HepG2 (cell line): ENCODE results near the gene RBP2. TPM values are rescaled to one million over a fixed set of nuclear protein-coding genes. Genes with fewer than 3 reads are reported as not detected.

Experiments used
- ATAC-seq: fragments of 200-7000 bp; cut with Tn5 transposase; 3 replicates; pipeline ENCODE4 v1.9.1; 2020; ENCODE audit warnings: mild to moderate bottlenecking, moderate library complexity
- BruUV-seq: library from RNA; stranded (reverse); fragments of 400-500 nt; replicated peaks from 2 replicates; lab custom pipeline; 2021; lab: Mats Ljungman, UMichigan
- CTCF ChIA-PET: fragments of 300-600 bp; formaldehyde crosslinking; extraction: SDS; loops from one replicate; lab custom pipeline; 2021; ENCODE audit warnings: low total read pairs, inconsistent platforms, low intra/inter-chr PET ratio; lab: Yijun Ruan, JAX
- POLR2A ChIA-PET: fragments of 350-600 bp; sonication (Branson Sonifier 250); formaldehyde crosslinking; loops from one replicate; lab custom pipeline; 2020; ENCODE audit warnings: antibody characterized with exemption, inconsistent platforms; lab: Yijun Ruan, JAX
- DNase-seq: peaks from one replicate; pipeline ENCODE4 v3.0.0-alpha.2; 2015; ENCODE audit warnings: low spot score
- FAIRE-seq: peaks from 3 replicates; lab custom pipeline; 2011; peaks lifted over from hg19 to GRCh38; lab: Jason Lieb, UNC
- H2AFZ ChIP-seq: one replicate; pipeline ENCODE4 v1.6.1; 2011; ENCODE audit warnings: low read length, inconsistent platforms
- H3K27ac ChIP-seq: fragments of 300-600 bp; 3 replicates; pipeline ENCODE4 v1.8.0; 2011; ENCODE audit warnings: mixed run types, mild to moderate bottlenecking, mixed read lengths, low read length, inconsistent platforms; ENCODE audit not compliant: insufficient read depth; ENCODE audit errors: extremely low read length
- H3K27me3 ChIP-seq, 2 experiments: fragments of 200-600 bp in 1 of 2; 2 replicates in 1 of 2; 3 replicates in 1 of 2; pipeline versions ENCODE4 v1.6.0 to v1.8.0; 2011; ENCODE audit warnings: low read length in 2 of 2, mild to moderate bottlenecking in 2 of 2, moderate library complexity in 2 of 2, inconsistent platforms in 1 of 2; ENCODE audit not compliant: insufficient read depth in 2 of 2, control insufficient read depth in 1 of 2
- H3K36me3 ChIP-seq, 2 experiments: fragments of 200-600 bp in 1 of 2; replicated peaks in 1 of 2; 2 replicates in 1 of 2; 3 replicates in 1 of 2; pipeline versions ENCODE4 v1.5.1 to v1.8.0; 2011; ENCODE audit warnings: low read length in 2 of 2, inconsistent platforms in 1 of 2; ENCODE audit not compliant: insufficient read depth in 2 of 2, control insufficient read depth in 1 of 2
- H3K4me1 ChIP-seq: 2 replicates; pipeline ENCODE4 v1.5.1; 2012; ENCODE audit warnings: low read length, inconsistent platforms; ENCODE audit not compliant: insufficient read depth
- H3K4me2 ChIP-seq: 2 replicates; pipeline ENCODE4 v1.6.0; 2011; ENCODE audit warnings: low read depth, low read length, inconsistent platforms
- H3K4me3 ChIP-seq, 3 experiments: fragments of 200-600 bp in 1 of 3; sonication (generic), shearing (Covaris generic) in 1 of 3; replicated peaks in 1 of 3; 2 replicates each; pipeline ENCODE4 v1.5.1; 2011 to 2016; ENCODE audit warnings: low read length in 3 of 3, inconsistent platforms in 2 of 3, low read depth in 2 of 3, mild to moderate bottlenecking in 2 of 3, control low read depth in 1 of 3, mixed read lengths in 1 of 3; ENCODE audit not compliant: insufficient read depth in 1 of 3
- H3K79me2 ChIP-seq: one replicate; pipeline ENCODE4 v1.6.1; 2011; ENCODE audit warnings: low read length, inconsistent platforms; ENCODE audit not compliant: insufficient read depth
- H3K9ac ChIP-seq: 2 replicates; pipeline ENCODE4 v1.6.0; 2011; ENCODE audit warnings: mild to moderate bottlenecking, low read depth, low read length, inconsistent platforms; ENCODE audit not compliant: insufficient read depth
- H3K9me3 ChIP-seq: 2 replicates; pipeline ENCODE4 v1.5.1; 2012; ENCODE audit warnings: mild to moderate bottlenecking, low read length
- H4K20me1 ChIP-seq: 2 replicates; pipeline ENCODE4 v1.6.0; 2011; ENCODE audit warnings: inconsistent platforms, mild to moderate bottlenecking, low read length, moderate library complexity; ENCODE audit not compliant: insufficient read depth
- HNRNPLL ChIP-seq: fragments of 200-400 bp; formaldehyde crosslinking; IDR thresholded peaks from 2 replicates; pipeline ENCODE4 v1.6.1; 2017; ENCODE audit warnings: mild to moderate bottlenecking, low read depth, low read length; ENCODE audit not compliant: poor library complexity, severe bottlenecking
- RBFOX2 ChIP-seq: fragments of 200-400 bp; formaldehyde crosslinking; IDR thresholded peaks from 2 replicates; pipeline ENCODE4 v1.6.1; 2017; ENCODE audit warnings: low read depth, mild to moderate bottlenecking, low read length
- SMARCC2 ChIP-seq: fragments of 450-650 bp; IDR thresholded peaks from 2 replicates; pipeline ENCODE4 v1.6.1; 2017; ENCODE audit warnings: antibody characterized with exemption, mild to moderate bottlenecking
- SSRP1 ChIP-seq: IDR thresholded peaks from 2 replicates; pipeline ENCODE4 v1.6.1; 2016; ENCODE audit warnings: control low read depth
- ZNF350 ChIP-seq: sonication (generic); formaldehyde crosslinking; IDR thresholded peaks from 2 replicates; pipeline ENCODE4 v1.4.0; 2020; ENCODE audit warnings: mild to moderate bottlenecking, low read depth, missing genetic modification reagents, borderline replicate concordance
- ZNF788 ChIP-seq: sonication (generic); formaldehyde crosslinking; IDR thresholded peaks from 2 replicates; pipeline ENCODE4 v1.5.0; 2020; ENCODE audit warnings: mild to moderate bottlenecking, missing genetic modification reagents, borderline replicate concordance
- ZNF790 ChIP-seq: sonication (generic); formaldehyde crosslinking; IDR thresholded peaks from 2 replicates; pipeline ENCODE4 v1.8.0; 2022; ENCODE audit warnings: missing genetic modification reagents, mild to moderate bottlenecking, borderline replicate concordance
- WGBS: methylation state at CpG from one replicate; pipeline ENCODE4 v1.1.6; 2017; ENCODE audit warnings: low lambda C conversion rate; 5-methylcytosine and 5-hydroxymethylcytosine counted together
- in situ Hi-C: cut with HindIII; loops from 2 replicates; pipeline ENCODE4 v1.10.0; 2017; ENCODE audit warnings: low pct_unique_long_range_greater_than_20kb; ENCODE audit not compliant: extremely low pct_ligation_motif_present
- intact Hi-C: fragments of 100-400 bp; cut with micrococcal nuclease; formaldehyde crosslinking; loops from one replicate; pipeline ENCODE4 v1.10.0; 2022; ENCODE audit not compliant: unreplicated experiment
- polyA plus RNA-seq, 8 experiments: library from polyadenylated mRNA; depleted of rRNA in 3 of 8; stranded (reverse) in 7 of 8; unstranded in 1 of 8; fragments of >200 nt; fragmentation: Illumina TruSeq in 4 of 8; extraction: Trizol in 4 of 8; gene quantifications; 2 replicates each; pipeline versions ENCODE4 v1.2.1 to v1.2.3, GENCODE V29; 2011 to 2016; ENCODE audit warnings: low read depth in 4 of 8, missing spikeins in 1 of 8, mixed read lengths in 1 of 8; ENCODE audit not compliant: insufficient read depth in 1 of 8
- total RNA-seq, 5 experiments: library from RNA; depleted of rRNA; stranded (reverse); fragments of >200 nt; fragmentation: Illumina TruSeq; extraction: Trizol; gene quantifications; 2 replicates each; pipeline ENCODE4 v1.2.3, GENCODE V29; 2016; ENCODE audit warnings: low read depth in 1 of 5
- TF ChIP-seq, protein P1 (sequence below): sonication (generic); formaldehyde crosslinking; conservative IDR thresholded peaks from 2 replicates; pipeline ENCODE4 v1.4.0; 2020; ENCODE audit warnings: mild to moderate bottlenecking, missing genetic modification reagents, moderate library complexity
- TF ChIP-seq, protein P2 (sequence below): sonication (generic); formaldehyde crosslinking; IDR thresholded peaks from 2 replicates; pipeline ENCODE4 v1.8.0; 2022; ENCODE audit warnings: mild to moderate bottlenecking, missing genetic modification reagents, moderate library complexity
- TF ChIP-seq, protein P3 (sequence below): sonication (generic); formaldehyde crosslinking; IDR thresholded peaks from 2 replicates; pipeline ENCODE4 v1.9.0; 2021; ENCODE audit warnings: mild to moderate bottlenecking, missing genetic modification reagents
- TF ChIP-seq, protein P4 (sequence below): sonication (generic); formaldehyde crosslinking; IDR thresholded peaks from 2 replicates; pipeline ENCODE4 v1.9.0; 2021; ENCODE audit warnings: missing genetic modification reagents, mild to moderate bottlenecking, borderline replicate concordance

RBP2 gene
- total and polyA plus RNA-seq, 2 of the 13 experiments (the other 11 are each of a cell fraction or from before 2014, with no cell fraction given): 0.17 to 2.5 TPM

DNA sequence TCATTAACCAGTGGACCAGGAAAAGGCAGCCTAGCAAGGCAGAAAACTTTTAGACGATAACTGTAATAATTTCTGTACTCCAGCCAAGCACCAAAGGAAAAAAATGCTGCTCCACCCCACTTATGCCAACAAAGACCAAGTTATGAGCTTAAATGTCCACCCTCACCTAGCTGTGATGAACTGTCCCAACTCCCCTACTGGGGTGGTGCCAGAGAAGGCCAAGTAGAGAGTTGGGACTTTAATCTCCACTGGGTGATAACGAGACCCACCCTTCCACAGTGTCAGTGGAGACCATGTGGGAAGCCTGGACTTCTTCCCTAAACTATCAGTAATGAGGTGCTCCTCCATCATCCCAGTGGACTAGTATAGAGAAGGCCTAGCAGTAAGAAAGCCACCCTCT lies 53.1 kb downstream of the RBP2 start:
- 90% methylated on average over 1 of the region's 2 CpGs for WGBS
- ATAC-seq (no peak), DNase-seq (no peak), FAIRE-seq (no peak)
- Histone ChIP-seq H3K9me3 (no peaks in the 10 kb centered on the region), H2AFZ (no peak overlapping the region), H3K4me3 (no peak overlapping the region), H4K20me1 (no peaks in the 10 kb centered on the region), H3K4me1 (no peaks in the 10 kb centered on the region), H3K36me3 (no peaks in the 10 kb centered on the region), H3K79me2 (no peaks in the 10 kb centered on the region), H3K9ac (no peak overlapping the region), H3K27ac (no peak overlapping the region), H3K27me3 (no peaks in the 10 kb centered on the region), H3K4me2 (no peak overlapping the region)
- TF ChIP-seq, protein P1, sequence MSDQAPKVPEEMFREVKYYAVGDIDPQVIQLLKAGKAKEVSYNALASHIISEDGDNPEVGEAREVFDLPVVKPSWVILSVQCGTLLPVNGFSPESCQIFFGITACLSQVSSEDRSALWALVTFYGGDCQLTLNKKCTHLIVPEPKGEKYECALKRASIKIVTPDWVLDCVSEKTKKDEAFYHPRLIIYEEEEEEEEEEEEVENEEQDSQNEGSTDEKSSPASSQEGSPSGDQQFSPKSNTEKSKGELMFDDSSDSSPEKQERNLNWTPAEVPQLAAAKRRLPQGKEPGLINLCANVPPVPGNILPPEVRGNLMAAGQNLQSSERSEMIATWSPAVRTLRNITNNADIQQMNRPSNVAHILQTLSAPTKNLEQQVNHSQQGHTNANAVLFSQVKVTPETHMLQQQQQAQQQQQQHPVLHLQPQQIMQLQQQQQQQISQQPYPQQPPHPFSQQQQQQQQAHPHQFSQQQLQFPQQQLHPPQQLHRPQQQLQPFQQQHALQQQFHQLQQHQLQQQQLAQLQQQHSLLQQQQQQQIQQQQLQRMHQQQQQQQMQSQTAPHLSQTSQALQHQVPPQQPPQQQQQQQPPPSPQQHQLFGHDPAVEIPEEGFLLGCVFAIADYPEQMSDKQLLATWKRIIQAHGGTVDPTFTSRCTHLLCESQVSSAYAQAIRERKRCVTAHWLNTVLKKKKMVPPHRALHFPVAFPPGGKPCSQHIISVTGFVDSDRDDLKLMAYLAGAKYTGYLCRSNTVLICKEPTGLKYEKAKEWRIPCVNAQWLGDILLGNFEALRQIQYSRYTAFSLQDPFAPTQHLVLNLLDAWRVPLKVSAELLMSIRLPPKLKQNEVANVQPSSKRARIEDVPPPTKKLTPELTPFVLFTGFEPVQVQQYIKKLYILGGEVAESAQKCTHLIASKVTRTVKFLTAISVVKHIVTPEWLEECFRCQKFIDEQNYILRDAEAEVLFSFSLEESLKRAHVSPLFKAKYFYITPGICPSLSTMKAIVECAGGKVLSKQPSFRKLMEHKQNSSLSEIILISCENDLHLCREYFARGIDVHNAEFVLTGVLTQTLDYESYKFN (CRISPR knock-in tag): no peak
- TF ChIP-seq RBFOX2 (no peak), ZNF350 (CRISPR knock-in tag) (no peak), ZNF788 (no peak), HNRNPLL (no peak), ZNF790 (CRISPR knock-in tag) (no peak), SSRP1 (CRISPR knock-in tag) (no peak), SMARCC2 (no peak)
- TF ChIP-seq, protein P2, sequence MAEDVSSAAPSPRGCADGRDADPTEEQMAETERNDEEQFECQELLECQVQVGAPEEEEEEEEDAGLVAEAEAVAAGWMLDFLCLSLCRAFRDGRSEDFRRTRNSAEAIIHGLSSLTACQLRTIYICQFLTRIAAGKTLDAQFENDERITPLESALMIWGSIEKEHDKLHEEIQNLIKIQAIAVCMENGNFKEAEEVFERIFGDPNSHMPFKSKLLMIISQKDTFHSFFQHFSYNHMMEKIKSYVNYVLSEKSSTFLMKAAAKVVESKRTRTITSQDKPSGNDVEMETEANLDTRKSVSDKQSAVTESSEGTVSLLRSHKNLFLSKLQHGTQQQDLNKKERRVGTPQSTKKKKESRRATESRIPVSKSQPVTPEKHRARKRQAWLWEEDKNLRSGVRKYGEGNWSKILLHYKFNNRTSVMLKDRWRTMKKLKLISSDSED: no peak
- TF ChIP-seq, protein P3, sequence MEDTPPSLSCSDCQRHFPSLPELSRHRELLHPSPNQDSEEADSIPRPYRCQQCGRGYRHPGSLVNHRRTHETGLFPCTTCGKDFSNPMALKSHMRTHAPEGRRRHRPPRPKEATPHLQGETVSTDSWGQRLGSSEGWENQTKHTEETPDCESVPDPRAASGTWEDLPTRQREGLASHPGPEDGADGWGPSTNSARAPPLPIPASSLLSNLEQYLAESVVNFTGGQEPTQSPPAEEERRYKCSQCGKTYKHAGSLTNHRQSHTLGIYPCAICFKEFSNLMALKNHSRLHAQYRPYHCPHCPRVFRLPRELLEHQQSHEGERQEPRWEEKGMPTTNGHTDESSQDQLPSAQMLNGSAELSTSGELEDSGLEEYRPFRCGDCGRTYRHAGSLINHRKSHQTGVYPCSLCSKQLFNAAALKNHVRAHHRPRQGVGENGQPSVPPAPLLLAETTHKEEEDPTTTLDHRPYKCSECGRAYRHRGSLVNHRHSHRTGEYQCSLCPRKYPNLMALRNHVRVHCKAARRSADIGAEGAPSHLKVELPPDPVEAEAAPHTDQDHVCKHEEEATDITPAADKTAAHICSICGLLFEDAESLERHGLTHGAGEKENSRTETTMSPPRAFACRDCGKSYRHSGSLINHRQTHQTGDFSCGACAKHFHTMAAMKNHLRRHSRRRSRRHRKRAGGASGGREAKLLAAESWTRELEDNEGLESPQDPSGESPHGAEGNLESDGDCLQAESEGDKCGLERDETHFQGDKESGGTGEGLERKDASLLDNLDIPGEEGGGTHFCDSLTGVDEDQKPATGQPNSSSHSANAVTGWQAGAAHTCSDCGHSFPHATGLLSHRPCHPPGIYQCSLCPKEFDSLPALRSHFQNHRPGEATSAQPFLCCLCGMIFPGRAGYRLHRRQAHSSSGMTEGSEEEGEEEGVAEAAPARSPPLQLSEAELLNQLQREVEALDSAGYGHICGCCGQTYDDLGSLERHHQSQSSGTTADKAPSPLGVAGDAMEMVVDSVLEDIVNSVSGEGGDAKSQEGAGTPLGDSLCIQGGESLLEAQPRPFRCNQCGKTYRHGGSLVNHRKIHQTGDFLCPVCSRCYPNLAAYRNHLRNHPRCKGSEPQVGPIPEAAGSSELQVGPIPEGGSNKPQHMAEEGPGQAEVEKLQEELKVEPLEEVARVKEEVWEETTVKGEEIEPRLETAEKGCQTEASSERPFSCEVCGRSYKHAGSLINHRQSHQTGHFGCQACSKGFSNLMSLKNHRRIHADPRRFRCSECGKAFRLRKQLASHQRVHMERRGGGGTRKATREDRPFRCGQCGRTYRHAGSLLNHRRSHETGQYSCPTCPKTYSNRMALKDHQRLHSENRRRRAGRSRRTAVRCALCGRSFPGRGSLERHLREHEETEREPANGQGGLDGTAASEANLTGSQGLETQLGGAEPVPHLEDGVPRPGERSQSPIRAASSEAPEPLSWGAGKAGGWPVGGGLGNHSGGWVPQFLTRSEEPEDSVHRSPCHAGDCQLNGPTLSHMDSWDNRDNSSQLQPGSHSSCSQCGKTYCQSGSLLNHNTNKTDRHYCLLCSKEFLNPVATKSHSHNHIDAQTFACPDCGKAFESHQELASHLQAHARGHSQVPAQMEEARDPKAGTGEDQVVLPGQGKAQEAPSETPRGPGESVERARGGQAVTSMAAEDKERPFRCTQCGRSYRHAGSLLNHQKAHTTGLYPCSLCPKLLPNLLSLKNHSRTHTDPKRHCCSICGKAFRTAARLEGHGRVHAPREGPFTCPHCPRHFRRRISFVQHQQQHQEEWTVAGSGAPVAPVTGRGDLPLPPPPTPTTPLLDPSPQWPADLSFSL (CRISPR knock-in tag): no peak
- TF ChIP-seq, protein P4, sequence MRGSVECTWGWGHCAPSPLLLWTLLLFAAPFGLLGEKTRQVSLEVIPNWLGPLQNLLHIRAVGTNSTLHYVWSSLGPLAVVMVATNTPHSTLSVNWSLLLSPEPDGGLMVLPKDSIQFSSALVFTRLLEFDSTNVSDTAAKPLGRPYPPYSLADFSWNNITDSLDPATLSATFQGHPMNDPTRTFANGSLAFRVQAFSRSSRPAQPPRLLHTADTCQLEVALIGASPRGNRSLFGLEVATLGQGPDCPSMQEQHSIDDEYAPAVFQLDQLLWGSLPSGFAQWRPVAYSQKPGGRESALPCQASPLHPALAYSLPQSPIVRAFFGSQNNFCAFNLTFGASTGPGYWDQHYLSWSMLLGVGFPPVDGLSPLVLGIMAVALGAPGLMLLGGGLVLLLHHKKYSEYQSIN (CRISPR knock-in tag): no peak
- ChIA-PET CTCF (no interaction called here), POLR2A (no interaction called here)
- in situ Hi-C loops: no loop called here
- BruUV-seq: no TSS peak
- intact Hi-C loops: no loop called here
